IPS-18a (cell line): ENCODE measurements around the gene LCORL.

Source experiments
- H3K27ac ChIP-seq: one replicate; pipeline ENCODE4 v1.5.1; 2013; ENCODE audit warnings: low read length
- H3K27me3 ChIP-seq: one replicate; pipeline ENCODE4 v1.6.1; 2013; ENCODE audit warnings: mild to moderate bottlenecking, low read length; ENCODE audit not compliant: control insufficient read depth, insufficient read depth
- H3K36me3 ChIP-seq: one replicate; pipeline ENCODE4 v1.6.1; 2013; ENCODE audit warnings: low read depth, low read length; ENCODE audit not compliant: control insufficient read depth
- H3K4me1 ChIP-seq: one replicate; pipeline ENCODE4 v1.6.1; 2013; ENCODE audit warnings: low read depth, low read length; ENCODE audit not compliant: control insufficient read depth
- H3K4me3 ChIP-seq: one replicate; pipeline ENCODE4 v1.5.1; 2013; ENCODE audit warnings: low read length
- H3K9ac ChIP-seq: one replicate; pipeline ENCODE4 v1.6.1; 2013; ENCODE audit warnings: mild to moderate bottlenecking, low read length, moderate library complexity
- H3K9me3 ChIP-seq: one replicate; pipeline ENCODE4 v1.6.1; 2013; ENCODE audit warnings: low read depth, low read length; ENCODE audit not compliant: control insufficient read depth

Gene LCORL

GRCh38 chr4:17924189-17924588 is 97.4 kb downstream of the LCORL start:
- Histone ChIP-seq H3K27ac (no peak overlapping the region), H3K4me3 (no peak overlapping the region), H3K4me1 (no peaks in the 10 kb centered on the region), H3K9me3 (no peaks in the 10 kb centered on the region), H3K27me3 (no peaks in the 10 kb centered on the region), H3K9ac (no peak overlapping the region), H3K36me3 (peaks cover 3% of the 10 kb centered on the region)

GRCh38 chr4:17921451-17921850 is 100.1 kb downstream of the LCORL start:
- Histone ChIP-seq H3K27me3 (no peaks in the 10 kb centered on the region), H3K9me3 (no peaks in the 10 kb centered on the region), H3K36me3 (peaks cover 3% of the 10 kb centered on the region), H3K9ac (no peak overlapping the region), H3K4me1 (no peaks in the 10 kb centered on the region), H3K27ac (no peak overlapping the region), H3K4me3 (no peak overlapping the region)

DNA sequence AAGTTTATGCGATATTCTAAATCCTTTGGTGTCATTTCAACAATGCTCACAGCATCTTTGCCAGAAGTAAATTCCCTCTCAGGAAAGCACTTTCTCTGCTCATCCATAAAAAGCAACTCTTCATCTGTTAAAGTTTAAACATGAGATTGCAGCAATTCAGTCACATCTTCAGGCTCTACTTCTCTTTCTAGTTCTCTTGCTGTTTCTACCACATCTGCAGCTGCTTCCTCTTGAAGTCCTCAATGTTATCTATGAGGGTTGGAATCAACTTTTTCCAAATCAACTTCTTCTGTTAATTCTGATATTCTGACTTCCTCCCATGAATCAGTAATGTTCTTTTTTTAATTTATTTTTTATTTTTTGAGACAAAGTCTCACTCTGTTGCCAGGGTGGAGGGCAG is 100.9 kb downstream of the LCORL start:
- no peaks in the 10 kb centered on the region for H3K27me3 ChIP-seq
- H3K9me3 ChIP-seq = no peaks in the 10 kb centered on the region
- no peak overlapping the region for H3K9ac ChIP-seq
- H3K4me1 ChIP-seq = no peaks in the 10 kb centered on the region
- no peak overlapping the region for H3K4me3 ChIP-seq
- H3K36me3 ChIP-seq = peaks cover 3% of the 10 kb centered on the region
- H3K27ac ChIP-seq = no peak overlapping the region

DNA sequence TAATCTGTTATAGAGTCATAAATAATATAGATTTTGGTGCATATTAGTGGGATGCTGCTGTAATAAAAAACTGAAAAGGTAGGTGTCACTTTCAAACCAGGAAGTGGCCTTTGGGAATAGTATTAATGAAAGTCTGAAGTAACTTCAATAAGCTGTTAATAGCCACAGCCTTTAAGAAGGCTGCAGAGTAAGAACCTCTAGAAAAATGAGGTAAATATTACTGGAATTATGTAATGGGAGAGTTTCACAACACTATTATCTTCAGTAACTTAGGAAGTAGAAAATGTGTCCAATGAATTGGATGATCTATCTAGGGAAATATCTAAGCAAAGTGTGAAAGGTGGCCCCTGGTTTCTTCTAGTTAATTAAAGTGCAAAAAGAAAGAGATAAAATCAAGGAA is 106.1 kb downstream of the LCORL start:
- Histone ChIP-seq H3K27me3 (no peaks in the 10 kb centered on the region), H3K36me3 (no peaks in the 10 kb centered on the region), H3K9ac (no peak overlapping the region), H3K4me1 (no peaks in the 10 kb centered on the region), H3K4me3 (no peak overlapping the region), H3K27ac (no peak overlapping the region), H3K9me3 (no peaks in the 10 kb centered on the region)

- Histone ChIP-seq H3K27ac (no peak overlapping the region), H3K9me3 (no peaks in the 10 kb centered on the region), H3K9ac (no peak overlapping the region), H3K4me1 (no peaks in the 10 kb centered on the region), H3K27me3 (no peaks in the 10 kb centered on the region), H3K36me3 (no peaks in the 10 kb centered on the region), H3K4me3 (no peak overlapping the region)
These were observed 109.5 kb downstream of the LCORL start for GRCh38 chr4:17912011-17912410.

- no peak overlapping the region for H3K4me3 ChIP-seq
- no peaks in the 10 kb centered on the region for H3K36me3 ChIP-seq
- H3K27me3 ChIP-seq = no peaks in the 10 kb centered on the region
- no peak overlapping the region for H3K9ac ChIP-seq
- no peak overlapping the region for H3K27ac ChIP-seq
- no peaks in the 10 kb centered on the region for H3K9me3 ChIP-seq
- H3K4me1 ChIP-seq = no peaks in the 10 kb centered on the region
These were observed 109.9 kb downstream of the LCORL start for GRCh38 chr4:17911608-17912007.

DNA sequence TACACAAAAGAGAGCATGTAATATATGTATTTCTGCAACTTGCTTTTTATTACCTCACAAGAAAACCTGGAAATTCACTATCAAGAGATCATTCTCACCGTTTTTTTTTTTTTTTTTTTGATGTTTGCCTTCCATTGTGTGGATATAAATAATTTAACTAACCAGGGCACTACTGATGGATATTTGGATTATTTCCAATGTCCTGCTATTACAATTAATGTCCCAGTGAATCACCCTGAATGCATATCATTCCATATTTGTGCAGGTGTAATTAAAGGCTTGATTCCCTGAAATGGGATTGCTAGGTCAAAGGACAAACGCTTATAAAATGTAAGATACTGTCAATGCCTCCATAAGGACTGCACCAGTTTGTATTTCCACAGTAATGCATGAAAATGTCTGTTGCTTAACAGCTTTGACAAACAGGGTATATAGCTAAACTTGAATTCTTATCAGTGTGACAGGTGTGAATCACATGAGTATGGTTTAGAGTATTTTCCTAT is 123.0 kb downstream of the LCORL start:
- no peaks in the 10 kb centered on the region for H3K27me3 ChIP-seq
- no peaks in the 10 kb centered on the region for H3K36me3 ChIP-seq
- H3K9me3 ChIP-seq = no peaks in the 10 kb centered on the region
- no peak overlapping the region for H3K4me3 ChIP-seq
- no peak overlapping the region for H3K27ac ChIP-seq
- no peaks in the 10 kb centered on the region for H3K4me1 ChIP-seq
- no peak overlapping the region for H3K9ac ChIP-seq

GRCh38 chr4:17895481-17895880 is 126.1 kb downstream of the LCORL start:
- H3K9ac ChIP-seq = no peak overlapping the region
- H3K4me1 ChIP-seq = no peaks in the 10 kb centered on the region
- H3K27ac ChIP-seq = no peak overlapping the region
- H3K9me3 ChIP-seq = no peaks in the 10 kb centered on the region
- no peak overlapping the region for H3K4me3 ChIP-seq
- no peaks in the 10 kb centered on the region for H3K27me3 ChIP-seq
- no peaks in the 10 kb centered on the region for H3K36me3 ChIP-seq

DNA sequence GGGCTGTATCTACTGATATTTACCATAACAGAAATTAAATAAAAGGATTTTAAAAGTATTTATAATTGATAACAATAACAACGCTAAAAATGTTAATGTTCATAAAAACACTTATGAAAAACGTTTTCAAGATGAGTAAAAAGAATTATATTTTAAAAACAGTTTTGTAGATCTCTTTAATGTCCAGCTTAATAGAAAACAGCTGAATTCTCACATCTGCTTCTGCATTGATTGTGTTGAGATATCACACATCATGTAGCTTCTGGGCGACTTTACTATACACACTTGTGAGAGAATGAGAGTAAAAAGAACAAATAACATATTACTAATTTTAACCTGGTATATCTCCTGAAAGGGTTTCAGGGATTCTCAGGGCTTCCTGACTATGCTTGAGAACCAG is 127.1 kb downstream of the LCORL start:
- Histone ChIP-seq H3K36me3 (no peaks in the 10 kb centered on the region), H3K9ac (no peak overlapping the region), H3K4me1 (peaks cover 9% of the 10 kb centered on the region), H3K27me3 (no peaks in the 10 kb centered on the region), H3K9me3 (no peaks in the 10 kb centered on the region), H3K4me3 (no peak overlapping the region), H3K27ac (no peak overlapping the region)

DNA sequence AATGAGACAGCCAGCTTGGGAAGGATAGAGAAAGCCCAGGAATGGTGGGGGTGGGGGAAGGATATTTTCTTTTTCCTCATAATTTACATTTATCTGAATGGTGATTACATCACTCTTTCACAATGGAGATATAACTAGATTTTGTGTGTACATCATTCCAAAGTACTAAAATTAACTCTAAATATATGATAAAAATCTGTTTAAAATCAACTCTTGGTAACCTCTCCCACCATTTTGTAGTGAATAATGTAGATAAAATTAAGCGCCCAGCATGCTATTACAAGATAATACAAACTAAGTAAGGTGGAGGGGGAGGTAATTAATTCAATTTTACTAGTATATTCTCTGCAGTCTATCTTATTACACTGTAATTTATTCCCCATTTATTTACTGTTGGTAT is 131.9 kb downstream of the LCORL start:
- H3K27ac ChIP-seq = no peak overlapping the region
- peaks cover 13% of the 10 kb centered on the region for H3K4me1 ChIP-seq
- H3K9me3 ChIP-seq = no peaks in the 10 kb centered on the region
- no peak overlapping the region for H3K9ac ChIP-seq
- no peak overlapping the region for H3K4me3 ChIP-seq
- H3K36me3 ChIP-seq = no peaks in the 10 kb centered on the region
- no peaks in the 10 kb centered on the region for H3K27me3 ChIP-seq

GRCh38 chr4:17884511-17884910 is 137.0 kb downstream of the LCORL start:
- Histone ChIP-seq H3K9ac (no peak overlapping the region), H3K27me3 (no peaks in the 10 kb centered on the region), H3K4me3 (no peak overlapping the region), H3K4me1 (peaks cover 5% of the 10 kb centered on the region), H3K27ac (no peak overlapping the region), H3K9me3 (no peaks in the 10 kb centered on the region), H3K36me3 (no peaks in the 10 kb centered on the region)

- no peak overlapping the region for H3K4me3 ChIP-seq
- H3K9ac ChIP-seq = no peak overlapping the region
- no peaks in the 10 kb centered on the region for H3K36me3 ChIP-seq
These were observed 137.5 kb downstream of the LCORL start for GRCh38 chr4:17884063-17884462.

More at GRCh38 chr4:17884063-17884462, 137.5 kb downstream of the LCORL start:
- H3K9me3 ChIP-seq = no peaks in the 10 kb centered on the region
- no peak overlapping the region for H3K27ac ChIP-seq
- peaks cover under 1% of the 10 kb centered on the region for H3K4me1 ChIP-seq
- H3K27me3 ChIP-seq = no peaks in the 10 kb centered on the region
